B cell (primary cell): Measurements from ENCODE around the gene HOXC6.

ENCODE experiments used
- CTCF ChIP-seq: fragments of 200-600 bp; IDR thresholded peaks from one replicate; pipeline ENCODE4 v1.8.0; 2022; ENCODE audit warnings: antibody characterized with exemption, mild to moderate bottlenecking
- EZH2 ChIP-seq: IDR thresholded peaks from 2 replicates; pipeline ENCODE4 v1.6.1; 2012; ENCODE audit warnings: borderline replicate concordance, low read depth, mild to moderate bottlenecking, moderate library complexity, low read length; ENCODE audit not compliant: insufficient read depth, poor library complexity, severe bottlenecking

- no peak for TF ChIP-seq CTCF
- no peak for TF ChIP-seq EZH2
Measured at GRCh38 chr12:54018468-54018984, 9.7 kb upstream of the HOXC6 start.
